Measurements from ENCODE around the gene SYNRG. TPM values are rescaled to one million over a fixed set of nuclear protein-coding genes. Genes with fewer than 3 reads are reported as not detected.

Gene SYNRG
- total RNA-seq, 2 experiments from 2014 or later: 40.4 to 40.5 TPM

Other genes with a start within 250 kb of the SYNRG start
- gene C17orf78, start 233.4 kb downstream of the SYNRG start, total RNA-seq: not detected
- 10 to 100 TPM; 68.3 to 76.3 TPM for gene ACACA, start 202.6 kb downstream of the SYNRG start, total RNA-seq
- 10 to 100 TPM; 41.6 to 41.8 TPM for gene TADA2A, start 202.5 kb downstream of the SYNRG start, total RNA-seq
- gene DUSP14, start 119.5 kb downstream of the SYNRG start, total RNA-seq: 10 to 100 TPM; 15.1 to 15.3 TPM
- 10 to 100 TPM; 38.6 to 41.0 TPM for gene DDX52, start 34.0 kb upstream of the SYNRG start, total RNA-seq
- 1 to 10 TPM; 2.3 to 3.2 TPM for gene HNF1B, start 135.6 kb upstream of the SYNRG start, total RNA-seq